WTC11 (cell line): Measurements from ENCODE around the gene DISC1. TPM values are rescaled to one million over a fixed set of nuclear protein-coding genes. Genes with fewer than 3 reads are reported as not detected.
A peak's percentile ranks its signal among the peaks of the same experiment; 100 is the strongest.

Experiments
- ATAC-seq: fragments of 200-7000 bp; cut with Tn5 transposase; 2 replicates; pipeline ENCODE4 v1.10.0; 2021; ENCODE audit warnings: mild to moderate bottlenecking, moderate library complexity
- CTCF ChIA-PET: fragments of 300-600 bp; sonication (Branson Sonifier 250); formaldehyde crosslinking; loops from one replicate; lab custom pipeline; 2021; ENCODE audit warnings: antibody characterized with exemption; lab: Charles Lee
- POLR2A ChIA-PET: fragments of 350-600 bp; sonication (Branson Sonifier 250); formaldehyde crosslinking; loops from one replicate; lab custom pipeline; 2021; ENCODE audit warnings: antibody characterized with exemption; lab: Charles Lee
- DNase-seq: peaks from one replicate; pipeline ENCODE4 v3.0.0; 2021; ENCODE audit warnings: low spot score
- H3K27ac Mint-ChIP-seq: 2 replicates; pipeline ENCODE4 v1.8.0; 2021; ENCODE audit warnings: mixed read lengths
- H3K27me3 Mint-ChIP-seq: 2 replicates; pipeline ENCODE4 v1.8.0; 2021; ENCODE audit warnings: low read depth, mild to moderate bottlenecking, moderate library complexity, mixed read lengths
- H3K36me3 Mint-ChIP-seq: 2 replicates; pipeline ENCODE4 v1.8.0; 2021; ENCODE audit warnings: mixed read lengths
- H3K4me1 Mint-ChIP-seq: 2 replicates; pipeline ENCODE4 v1.8.0; 2022; ENCODE audit warnings: mixed read lengths
- H3K4me3 Mint-ChIP-seq: 2 replicates; pipeline ENCODE4 v1.8.0; 2021; ENCODE audit warnings: mild to moderate bottlenecking, moderate library complexity, mixed read lengths
- H3K9me3 Mint-ChIP-seq: 2 replicates; pipeline ENCODE4 v1.8.0; 2021; ENCODE audit warnings: mixed read lengths
- ATF2 ChIP-seq: sonication (generic); formaldehyde crosslinking; IDR thresholded peaks from 2 replicates; pipeline ENCODE4 v1.8.1; 2022; ENCODE audit warnings: low read depth, missing genetic modification reagents, borderline replicate concordance
- CTCF ChIP-seq: fragments of 200-600 bp; IDR thresholded peaks from 2 replicates; pipeline ENCODE4 v1.8.0; 2022; ENCODE audit warnings: antibody characterized with exemption
- JAZF1 ChIP-seq: fragments of 250-450 bp; sonication (Bioruptor Pico); IDR thresholded peaks from 2 replicates; pipeline ENCODE4 v1.9.0; 2021; ENCODE audit warnings: moderate library complexity, mild to moderate bottlenecking, inconsistent platforms
- PRRX2 ChIP-seq: fragments of 250-450 bp; sonication (Bioruptor Pico); IDR thresholded peaks from 2 replicates; pipeline ENCODE4 v1.8.0; 2021; ENCODE audit warnings: mild to moderate bottlenecking
- ZNF121 ChIP-seq: sonication (generic); formaldehyde crosslinking; IDR thresholded peaks from 2 replicates; pipeline ENCODE4 v1.8.0; 2023; ENCODE audit warnings: missing genetic modification reagents
- total RNA-seq: library from RNA; stranded (reverse); gene quantifications from 3 replicates; pipeline ENCODE4 v1.2.3, GENCODE V29; 2021
- TF ChIP-seq, protein P1 (sequence below): fragments of 250-450 bp; sonication (Bioruptor Pico); IDR thresholded peaks from 2 replicates; pipeline ENCODE4 v2.1.2; 2022; ENCODE audit warnings: mild to moderate bottlenecking, moderate library complexity
- TF ChIP-seq, protein P2 (sequence below): sonication (generic); formaldehyde crosslinking; IDR thresholded peaks from 2 replicates; pipeline ENCODE4 v1.8.1; 2022; ENCODE audit warnings: mild to moderate bottlenecking, missing genetic modification reagents, moderate library complexity, borderline replicate concordance

DISC1 gene
- total RNA-seq, 1 experiment from 2014 or later: 5.5 TPM

DNA sequence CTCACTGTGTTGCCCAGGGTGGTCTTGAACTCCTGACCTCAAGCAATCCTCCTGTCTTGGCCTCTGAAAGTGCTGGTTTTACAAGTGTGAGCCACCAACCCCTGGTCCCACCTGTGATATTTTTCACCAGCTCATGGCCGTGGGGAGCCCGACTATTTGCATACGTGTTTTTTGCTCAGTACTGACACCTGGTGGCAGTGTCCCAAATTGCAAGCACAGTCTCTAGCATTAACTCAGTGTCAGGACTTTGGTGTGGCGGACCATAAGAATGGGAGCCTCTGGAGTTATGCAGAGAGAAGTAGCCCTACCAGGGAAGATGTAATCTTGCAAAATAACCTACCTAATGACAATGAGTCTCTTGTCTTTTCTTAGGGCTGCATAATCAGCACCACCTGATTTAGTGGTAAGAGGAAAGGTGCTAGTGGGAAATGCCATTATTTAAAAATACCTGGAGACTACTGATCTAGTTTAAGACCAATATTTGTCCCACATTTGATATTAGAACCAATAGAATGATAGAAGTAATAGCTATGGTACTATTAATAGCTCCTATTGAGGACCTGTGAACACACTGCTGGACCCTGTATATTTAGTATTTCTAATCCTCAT, 305.4 kb downstream of the DISC1 start:
- Mint-ChIP-seq H3K36me3 (peaks cover 8% of the 10 kb centered on the region; the same call in 1 of the 2 replicates), H3K27me3 (peaks cover 20% of the 10 kb centered on the region), H3K9me3 (peaks cover 12% of the 10 kb centered on the region), H3K27ac (no peak overlapping the region), H3K4me1 (peaks cover 32% of the 10 kb centered on the region), H3K4me3 (no peak overlapping the region)
- CTCF ChIA-PET: interaction anchor here (0.6 to 1.9 kb wide), 18 partner anchors 8 to 167 kb away, joined by 3 to 12 read pairs (median 4); no protein-coding TSS in a partner anchor
- peak; percentile 74 for DNase-seq
- POLR2A ChIA-PET: interaction anchor here (0.5 kb wide), 1 partner anchor 33 kb away, joined by 3 read pairs; no protein-coding TSS in a partner anchor
- TF ChIP-seq CTCF: peak; percentile 90
- TF ChIP-seq, protein P1, sequence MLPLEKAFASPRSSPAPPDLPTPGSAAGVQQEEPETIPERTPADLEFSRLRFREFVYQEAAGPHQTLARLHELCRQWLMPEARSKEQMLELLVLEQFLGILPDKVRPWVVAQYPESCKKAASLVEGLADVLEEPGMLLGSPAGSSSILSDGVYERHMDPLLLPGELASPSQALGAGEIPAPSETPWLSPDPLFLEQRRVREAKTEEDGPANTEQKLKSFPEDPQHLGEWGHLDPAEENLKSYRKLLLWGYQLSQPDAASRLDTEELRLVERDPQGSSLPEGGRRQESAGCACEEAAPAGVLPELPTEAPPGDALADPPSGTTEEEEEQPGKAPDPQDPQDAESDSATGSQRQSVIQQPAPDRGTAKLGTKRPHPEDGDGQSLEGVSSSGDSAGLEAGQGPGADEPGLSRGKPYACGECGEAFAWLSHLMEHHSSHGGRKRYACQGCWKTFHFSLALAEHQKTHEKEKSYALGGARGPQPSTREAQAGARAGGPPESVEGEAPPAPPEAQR (CRISPR knock-in tag): no peak
- ATAC-seq: peak; percentile 60

DNA sequence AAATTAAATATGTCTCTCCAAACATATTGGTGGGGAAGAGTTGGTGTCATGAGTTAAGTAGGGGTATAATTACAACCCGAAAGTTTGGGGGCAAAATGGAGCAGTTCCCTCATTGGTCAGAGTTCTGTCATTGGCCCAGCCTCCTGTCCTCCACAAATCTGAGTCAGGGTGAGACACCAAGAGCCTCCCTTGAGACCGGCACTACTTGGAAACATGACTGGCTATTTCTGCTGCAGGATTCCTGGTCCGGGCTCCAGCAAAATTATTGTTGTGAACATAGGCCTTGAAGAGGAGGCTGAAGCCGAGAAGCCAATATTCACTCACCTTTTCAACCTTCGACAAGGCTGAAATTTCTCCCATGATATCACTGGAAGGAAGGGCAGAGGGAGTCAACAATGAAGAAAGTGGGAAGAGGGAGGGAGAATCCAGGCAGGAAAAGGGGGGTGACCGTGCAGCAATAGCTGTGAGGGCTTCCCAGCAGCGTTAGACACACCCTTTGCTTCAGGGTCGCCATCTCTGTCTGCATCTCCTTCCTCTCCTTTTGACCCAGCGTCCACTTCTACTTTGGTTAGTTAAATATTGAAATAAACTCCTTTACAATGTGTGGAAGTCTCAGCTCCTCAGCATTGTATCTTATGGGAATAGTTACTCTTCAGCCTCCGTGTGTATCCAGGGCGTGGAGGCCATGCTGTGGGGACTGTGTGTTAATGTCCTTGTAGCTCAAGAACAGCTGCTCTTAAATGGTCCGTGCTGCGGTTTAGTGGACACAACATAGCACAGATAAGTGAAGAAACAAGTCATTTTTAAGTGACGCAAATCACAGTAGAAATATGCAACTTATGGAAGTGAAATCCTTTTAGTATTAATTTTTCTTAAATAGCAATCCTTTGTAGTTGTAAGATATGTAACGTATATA, 307.4 kb downstream of the DISC1 start:
- ChIA-PET POLR2A (no interaction called here), CTCF (no interaction called here)
- Mint-ChIP-seq H3K4me3 (no peak overlapping the region), H3K27ac (no peak overlapping the region), H3K36me3 (peaks cover 8% of the 10 kb centered on the region; the same call in 1 of the 2 replicates), H3K9me3 (peaks cover 12% of the 10 kb centered on the region), H3K4me1 (peaks cover 28% of the 10 kb centered on the region), H3K27me3 (peaks cover 16% of the 10 kb centered on the region)
- TF ChIP-seq ZNF121 (CRISPR knock-in tag): no peak
- ATAC-seq (no peak), DNase-seq (no peak)

- Mint-ChIP-seq H3K4me1 (peaks cover 20% of the 10 kb centered on the region), H3K9me3 (peaks cover 12% of the 10 kb centered on the region), H3K36me3 (peaks cover 8% of the 10 kb centered on the region; the same call in 1 of the 2 replicates), H3K4me3 (no peak overlapping the region), H3K27me3 (peaks cover 12% of the 10 kb centered on the region), H3K27ac (no peak overlapping the region)
- POLR2A ChIA-PET: no interaction called here
- TF ChIP-seq PRRX2 (CRISPR knock-in tag) (no peak), JAZF1 (CRISPR knock-in tag) (no peak), ATF2 (CRISPR knock-in tag) (no peak), CTCF (no peak)
- TF ChIP-seq, protein P2, sequence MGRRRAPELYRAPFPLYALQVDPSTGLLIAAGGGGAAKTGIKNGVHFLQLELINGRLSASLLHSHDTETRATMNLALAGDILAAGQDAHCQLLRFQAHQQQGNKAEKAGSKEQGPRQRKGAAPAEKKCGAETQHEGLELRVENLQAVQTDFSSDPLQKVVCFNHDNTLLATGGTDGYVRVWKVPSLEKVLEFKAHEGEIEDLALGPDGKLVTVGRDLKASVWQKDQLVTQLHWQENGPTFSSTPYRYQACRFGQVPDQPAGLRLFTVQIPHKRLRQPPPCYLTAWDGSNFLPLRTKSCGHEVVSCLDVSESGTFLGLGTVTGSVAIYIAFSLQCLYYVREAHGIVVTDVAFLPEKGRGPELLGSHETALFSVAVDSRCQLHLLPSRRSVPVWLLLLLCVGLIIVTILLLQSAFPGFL: no peak
- ATAC-seq (no peak), DNase-seq (no peak)
- CTCF ChIA-PET: no interaction called here
These were observed 308.2 kb downstream of the DISC1 start for GRCh38 chr1:231934797-231935196.
